GM18505 (cell line): ENCODE measurements around the gene DOCK2.
A peak's percentile ranks its signal among the peaks of the same experiment; 100 is the strongest.
"Not testable (repeated sequence)": the region's sequence is repeated elsewhere in the genome, so short reads cannot be mapped to it uniquely, and the experiment has no call there.

Experiments used
- ATAC-seq: cut with Tn5 transposase; IDR thresholded peaks from one replicate; pipeline ENCODE4 v1.9.1; 2021; ENCODE audit not compliant: unreplicated experiment
- POLR2A ChIP-seq: IDR thresholded peaks from 4 replicates; pipeline ENCODE4 v1.6.1; 2011; ENCODE audit warnings: borderline replicate concordance; ENCODE audit not compliant: insufficient read depth, insufficient read length; ENCODE audit errors: extremely low read depth

DOCK2 gene

GRCh38 chr5:169797577-169797976, 160.5 kb downstream of the DOCK2 start:
- no peak for TF ChIP-seq POLR2A
- ATAC-seq, result no peak

- no peak for TF ChIP-seq POLR2A
- no peak for ATAC-seq
Observed at GRCh38 chr5:169798438-169798837, 161.4 kb downstream of the DOCK2 start.

- TF ChIP-seq POLR2A, result no peak
- ATAC-seq, result no peak
Observed at GRCh38 chr5:169798906-169799660, 162.0 kb downstream of the DOCK2 start.

- TF ChIP-seq POLR2A, result no peak
- no peak for ATAC-seq
Observed at GRCh38 chr5:169801324-169801777, 164.3 kb downstream of the DOCK2 start.

GRCh38 chr5:169801781-169802180, 164.7 kb downstream of the DOCK2 start:
- no peak for TF ChIP-seq POLR2A
- ATAC-seq, result no peak

- TF ChIP-seq POLR2A, result no peak
Observed at GRCh38 chr5:169803077-169803981, 166.3 kb downstream of the DOCK2 start.

GRCh38 chr5:169804861-169805260, 167.8 kb downstream of the DOCK2 start:
- no peak for ATAC-seq
- TF ChIP-seq POLR2A, result no peak

More at GRCh38 chr5:169803077-169803981, 166.3 kb downstream of the DOCK2 start:
- no peak for ATAC-seq

GRCh38 chr5:169805527-169805934, 168.5 kb downstream of the DOCK2 start:
- peak; percentile 61 for TF ChIP-seq POLR2A
- peak; percentile 83 for ATAC-seq

GRCh38 chr5:169805937-169806700, 169.0 kb downstream of the DOCK2 start:
- no peak for TF ChIP-seq POLR2A
- peak; percentile 49 for ATAC-seq

GRCh38 chr5:169808118-169808581, 171.1 kb downstream of the DOCK2 start:
- no peak for ATAC-seq
- no peak for TF ChIP-seq POLR2A

- ATAC-seq, result not testable (repeated sequence)
Observed at GRCh38 chr5:169808880-169809279, 171.8 kb downstream of the DOCK2 start.

GRCh38 chr5:169809281-169809680, 172.2 kb downstream of the DOCK2 start:
- ATAC-seq, result no peak
- TF ChIP-seq POLR2A, result no peak

GRCh38 chr5:169810524-169810923, 173.4 kb downstream of the DOCK2 start:
- ATAC-seq, result no peak
- TF ChIP-seq POLR2A, result no peak
